SK-N-SH (cell line): ENCODE results near the gene PDE6D. TPM values are rescaled to one million over a fixed set of nuclear protein-coding genes. Genes with fewer than 3 reads are reported as not detected.

Experiments
- CTCF ChIA-PET: fragments of 300-600, 350-600 bp; formaldehyde crosslinking; extraction: SDS; loops from one replicate; lab custom pipeline; 2021; lab: Yijun Ruan, JAX
- POLR2A ChIA-PET: fragments of 350-600 bp; sonication (Branson Sonifier 250); formaldehyde crosslinking; extraction: SDS; loops from one replicate; lab custom pipeline; 2020; ENCODE audit warnings: antibody characterized with exemption, inconsistent platforms; lab: Yijun Ruan, JAX
- DNase-seq: peaks from one replicate; pipeline ENCODE4 v3.0.0; 2012
- H2AFZ ChIP-seq: fragments of 200-600 bp; sonication (generic); 2 replicates; pipeline ENCODE4 v1.8.1; 2016; ENCODE audit warnings: antibody characterized with exemption, mild to moderate bottlenecking, low read depth
- H3F3A ChIP-seq: fragments of 200-600 bp; sonication (generic); replicated peaks from 2 replicates; pipeline ENCODE3; 2016; ENCODE audit warnings: antibody characterized with exemption, mild to moderate bottlenecking; ENCODE audit not compliant: insufficient read depth
- H3K27ac ChIP-seq, 2 experiments: fragments of 200-500 bp in 1 of 2; fragments of 200-600 bp in 1 of 2; sonication (Bioruptor generic) in 1 of 2; sonication (generic), shearing (Covaris generic) in 1 of 2; 2 replicates each; pipeline versions ENCODE4 v1.5.1 to v1.6.1; 2014 to 2016; ENCODE audit warnings: low read depth in 2 of 2, inconsistent platforms in 1 of 2, low read length in 1 of 2, mild to moderate bottlenecking in 1 of 2, mixed read lengths in 1 of 2
- H3K27me3 ChIP-seq: fragments of 200-600 bp; sonication (generic), shearing (Covaris generic); 2 replicates; pipeline ENCODE4 v1.6.1; 2016; ENCODE audit warnings: mixed run types; ENCODE audit not compliant: insufficient read depth
- H3K36me3 ChIP-seq, 2 experiments: fragments of 200-500 bp in 1 of 2; fragments of 200-600 bp in 1 of 2; sonication (Bioruptor generic) in 1 of 2; sonication (generic) in 1 of 2; replicated peaks in 1 of 2; 2 replicates each; pipeline versions ENCODE3 to v1.5.1; 2014 to 2016; ENCODE audit warnings: low read length in 1 of 2, mild to moderate bottlenecking in 1 of 2; ENCODE audit not compliant: insufficient read depth in 2 of 2, control insufficient read depth in 1 of 2
- H3K4me1 ChIP-seq, 2 experiments: fragments of 200-500 bp in 1 of 2; fragments of 200-600 bp in 1 of 2; sonication (Bioruptor generic) in 1 of 2; sonication (generic), shearing (Covaris generic) in 1 of 2; 2 replicates each; pipeline versions ENCODE4 v1.5.1 to v1.6.1; 2014 to 2016; ENCODE audit warnings: low read depth in 1 of 2, low read length in 1 of 2, mixed run types in 1 of 2; ENCODE audit not compliant: insufficient read depth in 2 of 2, control insufficient read depth in 1 of 2
- H3K4me2 ChIP-seq: fragments of 200-600 bp; sonication (generic), shearing (Covaris generic); 2 replicates; pipeline ENCODE4 v1.6.1; 2017; ENCODE audit warnings: mixed run types
- H3K4me3 ChIP-seq, 2 experiments: fragments of 200-500 bp in 1 of 2; fragments of 200-600 bp in 1 of 2; sonication (Bioruptor generic) in 1 of 2; sonication (generic), shearing (Covaris generic) in 1 of 2; 2 replicates each; pipeline versions ENCODE4 v1.5.1 to v1.8.1; 2014 to 2016; ENCODE audit warnings: low read depth in 2 of 2, inconsistent platforms in 1 of 2, low read length in 1 of 2, mild to moderate bottlenecking in 1 of 2, mixed read lengths in 1 of 2, moderate library complexity in 1 of 2
- H3K79me2 ChIP-seq: fragments of 200-600 bp; sonication (generic); 2 replicates; pipeline ENCODE4 v1.8.1; 2017; ENCODE audit warnings: mild to moderate bottlenecking; ENCODE audit not compliant: insufficient read depth
- H3K9ac ChIP-seq: fragments of 200-600 bp; sonication (generic); 2 replicates; pipeline ENCODE4 v1.6.1; 2017; ENCODE audit warnings: mixed run types
- H3K9me2 ChIP-seq: fragments of 200-600 bp; sonication (generic); 2 replicates; pipeline ENCODE4 v1.6.1; 2017; ENCODE audit warnings: mixed run types
- H3K9me3 ChIP-seq: fragments of 200-600 bp; sonication (generic); 2 replicates; pipeline ENCODE4 v1.6.1; 2017; ENCODE audit warnings: mixed run types, mild to moderate bottlenecking, moderate library complexity
- H4K20me1 ChIP-seq: fragments of 200-600 bp; sonication (generic); 2 replicates; pipeline ENCODE4 v1.6.1; 2017; ENCODE audit warnings: mild to moderate bottlenecking, mixed run types; ENCODE audit not compliant: insufficient read depth
- ELF1 ChIP-seq: IDR thresholded peaks from 2 replicates; pipeline ENCODE4 v1.4.0; 2012
- FOSL2 ChIP-seq: IDR thresholded peaks from 2 replicates; pipeline ENCODE4 v1.4.0; 2012; ENCODE audit warnings: low read depth, mild to moderate bottlenecking, moderate library complexity, borderline replicate concordance
- FOXM1 ChIP-seq: IDR thresholded peaks from 2 replicates; pipeline ENCODE4 v1.4.0; 2012; ENCODE audit warnings: low read depth, mild to moderate bottlenecking
- RFX5 ChIP-seq: IDR thresholded peaks from 2 replicates; pipeline ENCODE4 v1.6.1; 2012; ENCODE audit warnings: mild to moderate bottlenecking, improper control_type of control experiment, low read length
- TAF1 ChIP-seq: IDR thresholded peaks from 2 replicates; pipeline ENCODE4 v1.6.1; 2012; ENCODE audit warnings: low read depth, mild to moderate bottlenecking, low read length, moderate library complexity, borderline replicate concordance
- YY1 ChIP-seq: IDR thresholded peaks from 2 replicates; pipeline ENCODE4 v1.4.0; 2012; ENCODE audit warnings: low read depth, mild to moderate bottlenecking
- WGBS: methylation state at CpG from one replicate; pipeline ENCODE4 v1.1.6; 2017; ENCODE audit warnings: low lambda C conversion rate; 5-methylcytosine and 5-hydroxymethylcytosine counted together
- polyA plus RNA-seq, 3 experiments: library from polyadenylated mRNA; depleted of rRNA; stranded (reverse); fragments of >200 nt; gene quantifications; 2 replicates each; pipeline ENCODE4 v1.2.3, GENCODE V29; 2012
- TF ChIP-seq, protein P1 (sequence below): IDR thresholded peaks from 2 replicates; pipeline ENCODE4 v1.6.1; 2012; ENCODE audit warnings: mild to moderate bottlenecking, low read depth, low read length, moderate library complexity
- TF ChIP-seq, protein P2 (sequence below): IDR thresholded peaks from 2 replicates; pipeline ENCODE4; 2012
- TF ChIP-seq, protein P3 (sequence below): fragments of 200-600 bp; sonication (generic); IDR thresholded peaks from 2 replicates; pipeline ENCODE4 v1.6.1; 2017; ENCODE audit warnings: antibody characterized with exemption, mild to moderate bottlenecking, moderate library complexity
- TF ChIP-seq, protein P4 (sequence below): fragments of 150-350 bp; IDR thresholded peaks from 2 replicates; pipeline ENCODE4 v1.6.1; 2016; ENCODE audit warnings: mild to moderate bottlenecking, low read depth, low read length
- TF ChIP-seq, protein P5 (sequence below): IDR thresholded peaks from 2 replicates; pipeline ENCODE4 v1.4.0; 2012; ENCODE audit warnings: low read depth, borderline replicate concordance

The PDE6D gene
- polyA plus RNA-seq, 1 of the 3 experiments (the other 2 are of a cell fraction): 33.9 TPM

DNA sequence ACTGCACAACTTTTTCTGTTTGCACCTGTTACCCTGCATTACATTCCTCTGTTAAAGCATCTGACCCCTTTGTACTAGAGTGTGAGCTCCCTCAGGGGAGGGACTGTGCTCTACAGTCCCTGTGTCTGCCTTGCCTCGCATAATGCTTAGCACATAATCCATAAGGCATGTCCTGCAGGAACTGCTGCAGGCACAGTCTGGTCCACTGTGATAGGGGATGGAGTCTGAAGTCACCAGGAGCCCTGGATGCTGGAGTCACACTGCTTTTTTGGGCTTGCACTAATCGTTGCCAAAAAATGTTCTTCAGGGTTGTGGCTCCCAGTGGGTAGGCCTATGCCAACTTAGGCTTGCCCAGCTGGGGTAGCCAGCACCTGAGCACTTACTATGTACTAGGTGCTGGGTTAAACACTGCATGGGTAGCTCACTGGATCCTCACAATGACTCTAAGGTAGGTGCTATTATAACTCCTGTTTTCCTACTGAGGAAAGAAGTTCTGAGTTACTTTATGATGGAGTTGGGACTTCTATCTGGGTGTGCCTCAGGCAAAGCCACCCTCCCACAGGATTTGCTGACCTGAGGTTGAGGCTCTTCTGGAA is 38.5 kb upstream of the PDE6D start (continued):
- TF ChIP-seq, protein P1, sequence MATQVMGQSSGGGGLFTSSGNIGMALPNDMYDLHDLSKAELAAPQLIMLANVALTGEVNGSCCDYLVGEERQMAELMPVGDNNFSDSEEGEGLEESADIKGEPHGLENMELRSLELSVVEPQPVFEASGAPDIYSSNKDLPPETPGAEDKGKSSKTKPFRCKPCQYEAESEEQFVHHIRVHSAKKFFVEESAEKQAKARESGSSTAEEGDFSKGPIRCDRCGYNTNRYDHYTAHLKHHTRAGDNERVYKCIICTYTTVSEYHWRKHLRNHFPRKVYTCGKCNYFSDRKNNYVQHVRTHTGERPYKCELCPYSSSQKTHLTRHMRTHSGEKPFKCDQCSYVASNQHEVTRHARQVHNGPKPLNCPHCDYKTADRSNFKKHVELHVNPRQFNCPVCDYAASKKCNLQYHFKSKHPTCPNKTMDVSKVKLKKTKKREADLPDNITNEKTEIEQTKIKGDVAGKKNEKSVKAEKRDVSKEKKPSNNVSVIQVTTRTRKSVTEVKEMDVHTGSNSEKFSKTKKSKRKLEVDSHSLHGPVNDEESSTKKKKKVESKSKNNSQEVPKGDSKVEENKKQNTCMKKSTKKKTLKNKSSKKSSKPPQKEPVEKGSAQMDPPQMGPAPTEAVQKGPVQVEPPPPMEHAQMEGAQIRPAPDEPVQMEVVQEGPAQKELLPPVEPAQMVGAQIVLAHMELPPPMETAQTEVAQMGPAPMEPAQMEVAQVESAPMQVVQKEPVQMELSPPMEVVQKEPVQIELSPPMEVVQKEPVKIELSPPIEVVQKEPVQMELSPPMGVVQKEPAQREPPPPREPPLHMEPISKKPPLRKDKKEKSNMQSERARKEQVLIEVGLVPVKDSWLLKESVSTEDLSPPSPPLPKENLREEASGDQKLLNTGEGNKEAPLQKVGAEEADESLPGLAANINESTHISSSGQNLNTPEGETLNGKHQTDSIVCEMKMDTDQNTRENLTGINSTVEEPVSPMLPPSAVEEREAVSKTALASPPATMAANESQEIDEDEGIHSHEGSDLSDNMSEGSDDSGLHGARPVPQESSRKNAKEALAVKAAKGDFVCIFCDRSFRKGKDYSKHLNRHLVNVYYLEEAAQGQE: no peak

DNA sequence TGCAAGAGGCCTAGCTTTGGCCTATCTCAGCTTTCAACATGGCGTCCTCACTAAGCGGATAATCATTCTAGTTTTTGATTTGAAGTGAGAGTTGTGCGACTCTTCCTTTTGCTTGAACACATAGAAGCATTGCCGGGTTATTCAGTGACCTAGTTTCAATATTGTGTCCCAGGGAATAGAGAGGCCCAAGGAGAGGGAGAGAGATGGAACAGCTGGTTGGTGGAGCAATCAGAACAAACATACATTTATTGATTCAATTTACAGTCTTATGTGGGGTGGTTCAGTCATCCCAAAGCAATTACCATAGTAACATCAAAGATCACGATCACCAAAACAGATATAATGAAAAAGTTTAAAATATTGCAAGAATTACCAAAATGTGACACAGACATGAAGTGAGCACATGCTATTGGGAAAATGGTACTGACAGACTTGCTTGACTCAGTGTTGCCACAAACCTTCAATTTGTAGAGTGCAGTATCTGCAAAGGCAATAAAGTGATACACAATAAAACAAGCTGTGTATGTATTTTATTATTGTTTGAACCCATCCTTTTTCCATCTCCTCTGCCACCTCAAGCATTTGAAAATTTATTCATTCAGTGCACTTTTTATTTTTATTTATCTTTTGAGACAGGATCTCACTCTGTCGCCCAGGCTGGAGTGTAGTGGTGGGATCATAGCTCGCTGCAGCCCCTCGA is 35.4 kb upstream of the PDE6D start:
- no peaks in the 10 kb centered on the region for H4K20me1 ChIP-seq
- TF ChIP-seq, protein P2, sequence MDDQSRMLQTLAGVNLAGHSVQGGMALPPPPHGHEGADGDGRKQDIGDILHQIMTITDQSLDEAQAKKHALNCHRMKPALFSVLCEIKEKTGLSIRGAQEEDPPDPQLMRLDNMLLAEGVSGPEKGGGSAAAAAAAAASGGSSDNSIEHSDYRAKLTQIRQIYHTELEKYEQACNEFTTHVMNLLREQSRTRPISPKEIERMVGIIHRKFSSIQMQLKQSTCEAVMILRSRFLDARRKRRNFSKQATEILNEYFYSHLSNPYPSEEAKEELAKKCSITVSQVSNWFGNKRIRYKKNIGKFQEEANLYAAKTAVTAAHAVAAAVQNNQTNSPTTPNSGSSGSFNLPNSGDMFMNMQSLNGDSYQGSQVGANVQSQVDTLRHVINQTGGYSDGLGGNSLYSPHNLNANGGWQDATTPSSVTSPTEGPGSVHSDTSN: no peak
- no peak overlapping the region for H2AFZ ChIP-seq
- H3K4me3 ChIP-seq: no peak overlapping the region
- WGBS: 94% methylated on average over 8 of the region's 8 CpGs
- H3K4me1 ChIP-seq: no peaks in the 10 kb centered on the region
- H3K4me2 ChIP-seq: no peak overlapping the region
- ChIA-PET CTCF (interaction anchor here (1.9 kb wide), 1 partner anchor 20 kb away, joined by 12 read pairs; no protein-coding TSS in a partner anchor), POLR2A (no interaction called here)
- no peak for DNase-seq
- no peaks in the 10 kb centered on the region; the same call in 1 of the 2 replicates for H3K27me3 ChIP-seq
- peaks cover 9 to 28% of the 10 kb centered on the region in 2 experiments for H3K36me3 ChIP-seq
- H3K9me2 ChIP-seq: no peaks in the 10 kb centered on the region
- H3K9ac ChIP-seq: no peak overlapping the region
- H3K79me2 ChIP-seq: no peaks in the 10 kb centered on the region
- no peak overlapping the region for H3K27ac ChIP-seq
- H3F3A ChIP-seq: no peaks in the 10 kb centered on the region
- 0 out of 2 replicates have a peak, but pooled peaks cover 8% of the 10 kb centered on the region for H3K9me3 ChIP-seq

DNA sequence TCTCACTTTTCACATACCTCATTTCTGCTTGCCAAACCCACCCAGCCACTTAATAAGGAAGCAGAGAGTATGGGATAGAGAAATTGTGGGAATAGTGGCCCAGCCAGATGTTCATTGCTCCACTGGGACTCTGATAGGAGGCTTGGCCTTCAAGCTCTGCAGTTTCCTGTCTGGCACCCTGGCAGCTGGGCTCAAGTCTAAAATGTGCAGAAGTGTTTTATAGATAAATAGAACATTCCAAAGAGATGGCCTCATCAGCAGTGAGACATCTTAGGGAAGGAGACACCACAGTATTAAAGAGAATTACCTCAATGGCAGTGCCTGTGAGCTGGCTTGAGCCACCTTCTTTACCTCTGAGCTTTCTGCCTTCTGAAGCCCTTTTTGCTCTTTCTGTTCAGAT is 29.8 kb upstream of the PDE6D start:
- ChIA-PET POLR2A (no interaction called here), CTCF (interaction anchor here (3.6 kb wide), 1 partner anchor 10 kb away, joined by 22 read pairs; no protein-coding TSS in a partner anchor)
- Histone ChIP-seq H3K9me2 (no peaks in the 10 kb centered on the region), H3K27me3 (no peaks in the 10 kb centered on the region), H3K4me3 (no peak overlapping the region), H3K79me2 (no peaks in the 10 kb centered on the region), H4K20me1 (0 out of 2 replicates have a peak, but pooled peaks cover 3% of the 10 kb centered on the region), H2AFZ (no peak overlapping the region), H3K9me3 (0 out of 2 replicates have a peak, but pooled peaks cover 8% of the 10 kb centered on the region), H3K4me2 (no peak overlapping the region), H3K4me1 (0 out of 4 replicates have a peak, but pooled peaks cover 0 to 5% of the 10 kb centered on the region in 2 experiments), H3K36me3 (peaks cover 36 to 46% of the 10 kb centered on the region in 2 experiments), H3F3A (peaks cover 5% of the 10 kb centered on the region), H3K27ac (no peak overlapping the region), H3K9ac (no peak overlapping the region)
- no peak for DNase-seq
- TF ChIP-seq, protein P3, sequence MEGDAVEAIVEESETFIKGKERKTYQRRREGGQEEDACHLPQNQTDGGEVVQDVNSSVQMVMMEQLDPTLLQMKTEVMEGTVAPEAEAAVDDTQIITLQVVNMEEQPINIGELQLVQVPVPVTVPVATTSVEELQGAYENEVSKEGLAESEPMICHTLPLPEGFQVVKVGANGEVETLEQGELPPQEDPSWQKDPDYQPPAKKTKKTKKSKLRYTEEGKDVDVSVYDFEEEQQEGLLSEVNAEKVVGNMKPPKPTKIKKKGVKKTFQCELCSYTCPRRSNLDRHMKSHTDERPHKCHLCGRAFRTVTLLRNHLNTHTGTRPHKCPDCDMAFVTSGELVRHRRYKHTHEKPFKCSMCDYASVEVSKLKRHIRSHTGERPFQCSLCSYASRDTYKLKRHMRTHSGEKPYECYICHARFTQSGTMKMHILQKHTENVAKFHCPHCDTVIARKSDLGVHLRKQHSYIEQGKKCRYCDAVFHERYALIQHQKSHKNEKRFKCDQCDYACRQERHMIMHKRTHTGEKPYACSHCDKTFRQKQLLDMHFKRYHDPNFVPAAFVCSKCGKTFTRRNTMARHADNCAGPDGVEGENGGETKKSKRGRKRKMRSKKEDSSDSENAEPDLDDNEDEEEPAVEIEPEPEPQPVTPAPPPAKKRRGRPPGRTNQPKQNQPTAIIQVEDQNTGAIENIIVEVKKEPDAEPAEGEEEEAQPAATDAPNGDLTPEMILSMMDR: no peak
- no peak for TF ChIP-seq ELF1
- TF ChIP-seq FOSL2: no peak
- TF ChIP-seq, protein P2: no peak
- TF ChIP-seq FOXM1: no peak
- TF ChIP-seq RFX5: no peak
- TF ChIP-seq, protein P4, sequence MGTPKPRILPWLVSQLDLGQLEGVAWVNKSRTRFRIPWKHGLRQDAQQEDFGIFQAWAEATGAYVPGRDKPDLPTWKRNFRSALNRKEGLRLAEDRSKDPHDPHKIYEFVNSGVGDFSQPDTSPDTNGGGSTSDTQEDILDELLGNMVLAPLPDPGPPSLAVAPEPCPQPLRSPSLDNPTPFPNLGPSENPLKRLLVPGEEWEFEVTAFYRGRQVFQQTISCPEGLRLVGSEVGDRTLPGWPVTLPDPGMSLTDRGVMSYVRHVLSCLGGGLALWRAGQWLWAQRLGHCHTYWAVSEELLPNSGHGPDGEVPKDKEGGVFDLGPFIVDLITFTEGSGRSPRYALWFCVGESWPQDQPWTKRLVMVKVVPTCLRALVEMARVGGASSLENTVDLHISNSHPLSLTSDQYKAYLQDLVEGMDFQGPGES: no peak
- no peak for TF ChIP-seq TAF1
- TF ChIP-seq YY1: no peak
- TF ChIP-seq, protein P5, sequence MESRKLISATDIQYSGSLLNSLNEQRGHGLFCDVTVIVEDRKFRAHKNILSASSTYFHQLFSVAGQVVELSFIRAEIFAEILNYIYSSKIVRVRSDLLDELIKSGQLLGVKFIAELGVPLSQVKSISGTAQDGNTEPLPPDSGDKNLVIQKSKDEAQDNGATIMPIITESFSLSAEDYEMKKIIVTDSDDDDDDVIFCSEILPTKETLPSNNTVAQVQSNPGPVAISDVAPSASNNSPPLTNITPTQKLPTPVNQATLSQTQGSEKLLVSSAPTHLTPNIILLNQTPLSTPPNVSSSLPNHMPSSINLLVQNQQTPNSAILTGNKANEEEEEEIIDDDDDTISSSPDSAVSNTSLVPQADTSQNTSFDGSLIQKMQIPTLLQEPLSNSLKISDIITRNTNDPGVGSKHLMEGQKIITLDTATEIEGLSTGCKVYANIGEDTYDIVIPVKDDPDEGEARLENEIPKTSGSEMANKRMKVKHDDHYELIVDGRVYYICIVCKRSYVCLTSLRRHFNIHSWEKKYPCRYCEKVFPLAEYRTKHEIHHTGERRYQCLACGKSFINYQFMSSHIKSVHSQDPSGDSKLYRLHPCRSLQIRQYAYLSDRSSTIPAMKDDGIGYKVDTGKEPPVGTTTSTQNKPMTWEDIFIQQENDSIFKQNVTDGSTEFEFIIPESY: no peak
